Measurements from ENCODE around the gene B3GAT2.

The B3GAT2 gene

DNA sequence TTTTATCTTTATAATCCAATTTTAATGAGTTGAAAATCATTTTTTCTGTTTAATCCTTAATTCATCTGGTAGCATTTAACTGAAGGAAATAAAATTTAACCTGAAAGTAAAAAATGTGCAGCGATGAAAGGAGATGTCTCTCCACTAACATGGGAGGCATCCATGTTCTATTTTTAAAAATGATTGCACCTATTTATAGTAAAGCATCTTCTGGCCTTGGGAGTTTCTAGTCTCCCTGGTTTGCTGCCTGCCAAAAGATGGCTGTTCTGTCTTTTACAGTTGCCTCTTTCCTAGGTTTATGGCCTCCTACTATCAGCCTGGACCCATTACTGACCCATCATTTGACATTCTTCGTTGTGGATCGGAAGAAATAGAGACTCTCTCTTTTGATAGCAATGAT, 143.0 kb downstream of the B3GAT2 start:
- TF ChIP-seq, protein P1, sequence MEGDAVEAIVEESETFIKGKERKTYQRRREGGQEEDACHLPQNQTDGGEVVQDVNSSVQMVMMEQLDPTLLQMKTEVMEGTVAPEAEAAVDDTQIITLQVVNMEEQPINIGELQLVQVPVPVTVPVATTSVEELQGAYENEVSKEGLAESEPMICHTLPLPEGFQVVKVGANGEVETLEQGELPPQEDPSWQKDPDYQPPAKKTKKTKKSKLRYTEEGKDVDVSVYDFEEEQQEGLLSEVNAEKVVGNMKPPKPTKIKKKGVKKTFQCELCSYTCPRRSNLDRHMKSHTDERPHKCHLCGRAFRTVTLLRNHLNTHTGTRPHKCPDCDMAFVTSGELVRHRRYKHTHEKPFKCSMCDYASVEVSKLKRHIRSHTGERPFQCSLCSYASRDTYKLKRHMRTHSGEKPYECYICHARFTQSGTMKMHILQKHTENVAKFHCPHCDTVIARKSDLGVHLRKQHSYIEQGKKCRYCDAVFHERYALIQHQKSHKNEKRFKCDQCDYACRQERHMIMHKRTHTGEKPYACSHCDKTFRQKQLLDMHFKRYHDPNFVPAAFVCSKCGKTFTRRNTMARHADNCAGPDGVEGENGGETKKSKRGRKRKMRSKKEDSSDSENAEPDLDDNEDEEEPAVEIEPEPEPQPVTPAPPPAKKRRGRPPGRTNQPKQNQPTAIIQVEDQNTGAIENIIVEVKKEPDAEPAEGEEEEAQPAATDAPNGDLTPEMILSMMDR (IDR thresholded peaks at IDR 0.05; ENCODE audit: low read depth, low read length), result no peak
- no peak for DNase-seq (ENCODE audit: low read depth in 2 of 2)
- no peak overlapping the region for H3K4me3 ChIP-seq (replicated peaks in 1 of 2; ENCODE audit: low read depth in 2 of 2, low read length in 2 of 2)

DNA sequence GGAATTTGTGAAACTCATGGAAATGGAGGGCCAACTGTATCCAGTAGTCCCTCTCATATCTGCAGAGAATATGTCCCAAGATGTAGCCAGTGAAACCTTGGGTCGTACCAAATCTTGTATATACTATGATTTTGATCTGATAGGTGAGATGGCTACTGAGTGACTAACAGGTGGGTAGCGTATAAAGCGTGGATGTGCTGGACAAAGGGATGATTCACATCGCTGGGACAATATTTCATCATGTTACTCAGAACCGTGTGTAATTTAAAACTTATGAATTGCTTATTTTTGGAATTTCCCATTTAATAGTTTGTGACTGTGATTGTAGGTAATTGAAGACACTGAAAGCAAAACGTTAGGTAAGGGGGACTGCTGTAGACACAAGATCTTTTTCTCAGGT, 145.1 kb downstream of the B3GAT2 start:
- DNase-seq (ENCODE audit: low read depth in 2 of 2), result peak in 1 of 2 donors; percentile 85
- TF ChIP-seq, protein P1 (IDR thresholded peaks at IDR 0.05; ENCODE audit: low read depth, low read length), result no peak
- H3K4me3 ChIP-seq (replicated peaks in 1 of 2; ENCODE audit: low read depth in 2 of 2, low read length in 2 of 2), result no peak overlapping the region
